Muscle of back (tissue), 11 donors: Measurements from ENCODE around the gene TMEM109. TPM values are rescaled to one million over a fixed set of nuclear protein-coding genes. Genes with fewer than 3 reads are reported as not detected.
A peak's percentile ranks its signal among the peaks of the same experiment; 100 is the strongest.

Source experiments
- DNase-seq, 3 donors: peaks; one replicate each; pipeline versions ENCODE4 v3.0.0 to v3.0.0-alpha.2; 2013
- polyA plus RNA-seq, 10 donors: library from polyadenylated mRNA; unstranded; fragments of 120-200 nt; gene quantifications; one replicate each; pipeline ENCODE4 v1.2.1, GENCODE V29; 2013; ENCODE audit not compliant: insufficient read length in 10 of 10

The TMEM109 gene
- polyA plus RNA-seq, 10 donors: 73.9 to 109 (median 94.8) TPM

GRCh38 chr11:60924110-60924905, 10.3 kb downstream of the TMEM109 start, which contains the start of gene TMEM132A:
Gene TMEM132A, plus strand, starts transcription at chr11:60924460. Its CDS starts 174 bp downstream, at chr11:60924634.
- peak; percentile 72 to 89 (median 78) for DNase-seq

GRCh38 chr11:60924906-60925853, 11.2 kb downstream of the TMEM109 start:
- peak in 1 of 3 donors; percentile 49 for DNase-seq

- no peak for DNase-seq
Measured at GRCh38 chr11:60925868-60926267, 11.9 kb downstream of the TMEM109 start.

- DNase-seq: no peak
Measured at GRCh38 chr11:60926500-60926899, 12.5 kb downstream of the TMEM109 start.

GRCh38 chr11:60927061-60927592, 13.2 kb downstream of the TMEM109 start:
- DNase-seq: no peak

GRCh38 chr11:60927600-60927999, 13.6 kb downstream of the TMEM109 start:
- DNase-seq: no peak

- no peak for DNase-seq
Measured at GRCh38 chr11:60928563-60929001, 14.6 kb downstream of the TMEM109 start.

- no peak for DNase-seq
Measured at GRCh38 chr11:60929764-60930163, 15.8 kb downstream of the TMEM109 start.

- DNase-seq: no peak
Measured at GRCh38 chr11:60930394-60930793, 16.4 kb downstream of the TMEM109 start.

GRCh38 chr11:60931917-60932316, 18.0 kb downstream of the TMEM109 start:
- DNase-seq: no peak

- no peak for DNase-seq
Measured at GRCh38 chr11:60932605-60933356, 18.8 kb downstream of the TMEM109 start.

- no peak for DNase-seq
Measured at GRCh38 chr11:60933416-60934123, 19.6 kb downstream of the TMEM109 start.

GRCh38 chr11:60934124-60934789, 20.3 kb downstream of the TMEM109 start:
- no peak for DNase-seq

- no peak for DNase-seq
Measured at GRCh38 chr11:60934790-60935605, 21.0 kb downstream of the TMEM109 start.

GRCh38 chr11:60935676-60936442, 21.9 kb downstream of the TMEM109 start:
- DNase-seq: no peak

- DNase-seq: no peak
Measured at GRCh38 chr11:60936467-60937143, 22.6 kb downstream of the TMEM109 start.

GRCh38 chr11:60937144-60937527, 23.2 kb downstream of the TMEM109 start:
- DNase-seq: no peak

- DNase-seq: no peak
Measured at GRCh38 chr11:60937811-60938210, 23.9 kb downstream of the TMEM109 start.
